ENCODE data around the gene IGF2. TPM values are rescaled to one million over a fixed set of nuclear protein-coding genes. Genes with fewer than 3 reads are reported as not detected.

IGF2 gene
- 562 TPM for total RNA-seq

GRCh38 chr11:2139123-2139521 lies at the start of gene IGF2:
TSS of gene IGF2 (minus strand) at chr11:2139389. CDS start at chr11:2135523, 3,866 bp downstream.

GRCh38 chr11:2171591-2172003 lies 32.4 kb upstream of the IGF2 start, which contains the start of gene TH:
TSS of gene TH (minus strand) at chr11:2171815. CDS start at chr11:2171786, 29 bp downstream.

GRCh38 chr11:2160736-2161259 lies 21.6 kb upstream of the IGF2 start, which contains the start of gene INS:
TSS of gene INS (minus strand) at chr11:2161209. CDS start at chr11:2160971, 238 bp downstream.

Small RNA genes within 50 kb of the gene (small RNA-seq; reads per million reads assigned to genes)
- gene MIR4686 (ENCODE audit: low replicate concordance) (not detected), gene MIR483 (ENCODE audit: low replicate concordance) (5.2 reads per million, percentile 93 among the genes with 10 or more reads in this experiment)

Other genes starting within 250 kb of the IGF2 start
- gene PRR33, start 247.5 kb downstream of the IGF2 start, total RNA-seq: 1.3 TPM
- 410 TPM for gene TNNT3, start 219.7 kb downstream of the IGF2 start, total RNA-seq
- 34.4 TPM for gene MRPL23, start 192.1 kb downstream of the IGF2 start, total RNA-seq
- 6,968 TPM for gene H19, start 141.5 kb downstream of the IGF2 start, total RNA-seq
- 0.35 TPM for gene INS, start 21.8 kb upstream of the IGF2 start, total RNA-seq
- gene TH, start 32.4 kb upstream of the IGF2 start, total RNA-seq: 1.3 TPM
- 7.6 TPM for gene ASCL2, start 131.2 kb upstream of the IGF2 start, total RNA-seq
- 3.2 TPM for gene C11orf21, start 162.5 kb upstream of the IGF2 start, total RNA-seq
- gene TSPAN32, start 162.6 kb upstream of the IGF2 start, total RNA-seq: 7.0 TPM
- gene CD81, start 237.9 kb upstream of the IGF2 start, total RNA-seq: 550 TPM